PFSK-1 (cell line): ENCODE measurements around the gene FOSL1.

Experiments
- POLR2AphosphoS5 ChIP-seq: IDR thresholded peaks from 2 replicates; pipeline ENCODE4 v1.6.1; 2012; ENCODE audit warnings: low read depth, mild to moderate bottlenecking, control low read depth, low read length, moderate library complexity
- TAF1 ChIP-seq: IDR thresholded peaks from 2 replicates; pipeline ENCODE4 v1.6.1; 2012; ENCODE audit warnings: low read length, control low read depth, borderline replicate concordance; ENCODE audit not compliant: insufficient read depth
- TF ChIP-seq, protein P1 (sequence below), 2 experiments: IDR thresholded peaks; 2 replicates each; pipeline versions ENCODE4 v1.6.1 to v1.8.0; 2011 to 2012; ENCODE audit warnings: low read depth in 2 of 2, low read length in 2 of 2, control low read depth in 1 of 2, inconsistent platforms in 1 of 2, mild to moderate bottlenecking in 1 of 2, moderate library complexity in 1 of 2; ENCODE audit not compliant: insufficient read depth in 1 of 2

- TF ChIP-seq POLR2AphosphoS5 = no peak
- no peak for TF ChIP-seq TAF1
- TF ChIP-seq, protein P1, sequence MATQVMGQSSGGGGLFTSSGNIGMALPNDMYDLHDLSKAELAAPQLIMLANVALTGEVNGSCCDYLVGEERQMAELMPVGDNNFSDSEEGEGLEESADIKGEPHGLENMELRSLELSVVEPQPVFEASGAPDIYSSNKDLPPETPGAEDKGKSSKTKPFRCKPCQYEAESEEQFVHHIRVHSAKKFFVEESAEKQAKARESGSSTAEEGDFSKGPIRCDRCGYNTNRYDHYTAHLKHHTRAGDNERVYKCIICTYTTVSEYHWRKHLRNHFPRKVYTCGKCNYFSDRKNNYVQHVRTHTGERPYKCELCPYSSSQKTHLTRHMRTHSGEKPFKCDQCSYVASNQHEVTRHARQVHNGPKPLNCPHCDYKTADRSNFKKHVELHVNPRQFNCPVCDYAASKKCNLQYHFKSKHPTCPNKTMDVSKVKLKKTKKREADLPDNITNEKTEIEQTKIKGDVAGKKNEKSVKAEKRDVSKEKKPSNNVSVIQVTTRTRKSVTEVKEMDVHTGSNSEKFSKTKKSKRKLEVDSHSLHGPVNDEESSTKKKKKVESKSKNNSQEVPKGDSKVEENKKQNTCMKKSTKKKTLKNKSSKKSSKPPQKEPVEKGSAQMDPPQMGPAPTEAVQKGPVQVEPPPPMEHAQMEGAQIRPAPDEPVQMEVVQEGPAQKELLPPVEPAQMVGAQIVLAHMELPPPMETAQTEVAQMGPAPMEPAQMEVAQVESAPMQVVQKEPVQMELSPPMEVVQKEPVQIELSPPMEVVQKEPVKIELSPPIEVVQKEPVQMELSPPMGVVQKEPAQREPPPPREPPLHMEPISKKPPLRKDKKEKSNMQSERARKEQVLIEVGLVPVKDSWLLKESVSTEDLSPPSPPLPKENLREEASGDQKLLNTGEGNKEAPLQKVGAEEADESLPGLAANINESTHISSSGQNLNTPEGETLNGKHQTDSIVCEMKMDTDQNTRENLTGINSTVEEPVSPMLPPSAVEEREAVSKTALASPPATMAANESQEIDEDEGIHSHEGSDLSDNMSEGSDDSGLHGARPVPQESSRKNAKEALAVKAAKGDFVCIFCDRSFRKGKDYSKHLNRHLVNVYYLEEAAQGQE (IDR thresholded peaks at IDR 0.05; ENCODE audit: insufficient read depth in 1 of 2, low read depth in 2 of 2, low read length in 2 of 2) = no peak
These were observed 13.1 kb downstream of the FOSL1 start for GRCh38 chr11:65886826-65887722.
